SU-DHL-6 (cell line): ENCODE measurements around the gene SMPD3.

ENCODE experiments used
- EZH2phosphoT487 ChIP-seq: fragments of 200-600 bp; sonication (generic), shearing (Covaris generic); conservative IDR thresholded peaks from 2 replicates; pipeline ENCODE4 v1.6.1; 2018; ENCODE audit warnings: mild to moderate bottlenecking, antibody characterized with exemption, low read length, moderate library complexity, mixed read lengths
- TF ChIP-seq, protein P1 (sequence below): fragments of 200-600 bp; sonication (generic); IDR thresholded peaks from one replicate; pipeline ENCODE4 v1.5.1; 2017; ENCODE audit warnings: antibody characterized with exemption, mild to moderate bottlenecking, low read length, moderate library complexity; ENCODE audit not compliant: insufficient read depth, poor library complexity, severe bottlenecking

DNA sequence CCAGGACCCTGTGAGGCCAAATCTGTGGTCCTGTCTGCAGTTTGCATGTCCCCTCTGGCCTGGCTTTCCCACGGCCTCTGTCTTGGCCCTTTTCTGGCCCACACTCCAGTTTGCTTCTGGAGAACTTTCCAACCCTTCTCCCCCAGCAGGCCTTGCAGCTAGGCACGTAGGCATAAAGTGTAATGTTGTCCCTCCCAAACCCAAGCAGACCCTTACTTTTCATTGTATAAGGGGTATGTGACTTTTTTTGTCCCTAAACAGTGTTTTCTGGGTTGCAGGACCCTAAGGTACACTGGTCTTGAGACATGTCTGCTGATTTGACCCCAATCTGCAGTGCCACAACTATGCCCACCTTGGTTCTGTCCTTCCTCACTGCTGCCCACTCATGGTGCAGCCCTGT lies 15.6 kb upstream of the SMPD3 start:
- TF ChIP-seq, protein P1, sequence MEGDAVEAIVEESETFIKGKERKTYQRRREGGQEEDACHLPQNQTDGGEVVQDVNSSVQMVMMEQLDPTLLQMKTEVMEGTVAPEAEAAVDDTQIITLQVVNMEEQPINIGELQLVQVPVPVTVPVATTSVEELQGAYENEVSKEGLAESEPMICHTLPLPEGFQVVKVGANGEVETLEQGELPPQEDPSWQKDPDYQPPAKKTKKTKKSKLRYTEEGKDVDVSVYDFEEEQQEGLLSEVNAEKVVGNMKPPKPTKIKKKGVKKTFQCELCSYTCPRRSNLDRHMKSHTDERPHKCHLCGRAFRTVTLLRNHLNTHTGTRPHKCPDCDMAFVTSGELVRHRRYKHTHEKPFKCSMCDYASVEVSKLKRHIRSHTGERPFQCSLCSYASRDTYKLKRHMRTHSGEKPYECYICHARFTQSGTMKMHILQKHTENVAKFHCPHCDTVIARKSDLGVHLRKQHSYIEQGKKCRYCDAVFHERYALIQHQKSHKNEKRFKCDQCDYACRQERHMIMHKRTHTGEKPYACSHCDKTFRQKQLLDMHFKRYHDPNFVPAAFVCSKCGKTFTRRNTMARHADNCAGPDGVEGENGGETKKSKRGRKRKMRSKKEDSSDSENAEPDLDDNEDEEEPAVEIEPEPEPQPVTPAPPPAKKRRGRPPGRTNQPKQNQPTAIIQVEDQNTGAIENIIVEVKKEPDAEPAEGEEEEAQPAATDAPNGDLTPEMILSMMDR = no peak
- no peak for TF ChIP-seq EZH2phosphoT487
